K562 (cell line): ENCODE data around the gene TMED6.

Experiments used
- ATF2 ChIP-seq: sonication (generic); formaldehyde crosslinking; IDR thresholded peaks from 2 replicates; pipeline ENCODE4 v1.8.1; 2022; ENCODE audit warnings: missing genetic modification reagents
- BACH1 ChIP-seq: fragments of 200-800 bp; sonication (Bioruptor generic); IDR thresholded peaks from 2 replicates; pipeline ENCODE4 v1.6.1; 2016; ENCODE audit warnings: missing genetic modification characterization, missing compliant biosample characterization
- EZH2 ChIP-seq: IDR thresholded peaks from 2 replicates; pipeline ENCODE4 v1.6.1; 2012; ENCODE audit warnings: low read depth, mild to moderate bottlenecking, inconsistent platforms, low read length, borderline replicate concordance
- HDGF ChIP-seq: fragments of 450-650 bp; IDR thresholded peaks from 2 replicates; pipeline ENCODE4 v1.6.1; 2016
- RAD21 ChIP-seq, 2 experiments: fragments of 250-450 bp in 1 of 2; fragments of 450-650 bp in 1 of 2; sonication (Bioruptor Pico) in 1 of 2; formaldehyde crosslinking in 1 of 2; IDR thresholded peaks in 1 of 2; conservative IDR thresholded peaks in 1 of 2; 2 replicates each; pipeline versions ENCODE4 v1.4.0 to v1.8.0; 2020 to 2022; ENCODE audit warnings: mild to moderate bottlenecking in 2 of 2, moderate library complexity in 1 of 2
- SOX6 ChIP-seq: fragments of 450-650 bp; IDR thresholded peaks from 2 replicates; pipeline ENCODE4 v1.6.1; 2014; ENCODE audit warnings: mild to moderate bottlenecking
- TBP ChIP-seq: optimal IDR thresholded peaks from 2 replicates; pipeline ENCODE3; 2011; ENCODE audit warnings: low read depth, low read length, improper control_type of control experiment
- TCF7L2 ChIP-seq: fragments of 150-350 bp; IDR thresholded peaks from 2 replicates; pipeline ENCODE4 v1.6.1; 2016; ENCODE audit warnings: low read depth, mild to moderate bottlenecking, low read length, moderate library complexity
- YY1 ChIP-seq, 3 experiments: IDR thresholded peaks; 2 replicates each; pipeline ENCODE4 v1.6.1; 2011; ENCODE audit warnings: low read length in 2 of 3, mild to moderate bottlenecking in 2 of 3, moderate library complexity in 2 of 3, borderline replicate concordance in 1 of 3, control low read depth in 1 of 3, low read depth in 1 of 3; ENCODE audit not compliant: insufficient read depth in 3 of 3, insufficient replicate concordance in 2 of 3, control insufficient read depth in 1 of 3, insufficient read length in 1 of 3; ENCODE audit errors: extremely low read depth in 1 of 3
- ZEB2 ChIP-seq: fragments of 450-650 bp; IDR thresholded peaks from 2 replicates; pipeline ENCODE4 v1.6.1; 2016
- ZNF184 ChIP-seq: sonication (generic); formaldehyde crosslinking; IDR thresholded peaks from 2 replicates; pipeline ENCODE4 v1.5.0; 2020; ENCODE audit warnings: missing genetic modification reagents
- TF ChIP-seq, protein P1 (sequence below), 3 experiments: IDR thresholded peaks in 2 of 3; conservative IDR thresholded peaks in 1 of 3; 2 replicates each; pipeline ENCODE4 v1.5.1; 2011 to 2012; ENCODE audit warnings: low read length in 3 of 3, mild to moderate bottlenecking in 3 of 3, control low read depth in 2 of 3, improper control_type of control experiment in 1 of 3, inconsistent platforms in 1 of 3, low read depth in 1 of 3, mixed read lengths in 1 of 3, moderate library complexity in 1 of 3; ENCODE audit not compliant: insufficient read depth in 2 of 3

GRCh38 chr16:69368866-69369265 lies 17.3 kb upstream of the TMED6 start:
- no peak for TF ChIP-seq RAD21 (CRISPR knock-in tag; conservative IDR thresholded peaks at IDR 0.05 in 1 of 2, IDR thresholded peaks at IDR 0.05 in 1 of 2)
- TF ChIP-seq ZNF184 (CRISPR knock-in tag): no peak
- no peak for TF ChIP-seq TCF7L2
- TF ChIP-seq BACH1 (tag): no peak
- no peak for TF ChIP-seq EZH2
- TF ChIP-seq HDGF: no peak
- TF ChIP-seq SOX6: peak; percentile 22; the same call in 1 of the 2 replicates
- TF ChIP-seq, protein P1, sequence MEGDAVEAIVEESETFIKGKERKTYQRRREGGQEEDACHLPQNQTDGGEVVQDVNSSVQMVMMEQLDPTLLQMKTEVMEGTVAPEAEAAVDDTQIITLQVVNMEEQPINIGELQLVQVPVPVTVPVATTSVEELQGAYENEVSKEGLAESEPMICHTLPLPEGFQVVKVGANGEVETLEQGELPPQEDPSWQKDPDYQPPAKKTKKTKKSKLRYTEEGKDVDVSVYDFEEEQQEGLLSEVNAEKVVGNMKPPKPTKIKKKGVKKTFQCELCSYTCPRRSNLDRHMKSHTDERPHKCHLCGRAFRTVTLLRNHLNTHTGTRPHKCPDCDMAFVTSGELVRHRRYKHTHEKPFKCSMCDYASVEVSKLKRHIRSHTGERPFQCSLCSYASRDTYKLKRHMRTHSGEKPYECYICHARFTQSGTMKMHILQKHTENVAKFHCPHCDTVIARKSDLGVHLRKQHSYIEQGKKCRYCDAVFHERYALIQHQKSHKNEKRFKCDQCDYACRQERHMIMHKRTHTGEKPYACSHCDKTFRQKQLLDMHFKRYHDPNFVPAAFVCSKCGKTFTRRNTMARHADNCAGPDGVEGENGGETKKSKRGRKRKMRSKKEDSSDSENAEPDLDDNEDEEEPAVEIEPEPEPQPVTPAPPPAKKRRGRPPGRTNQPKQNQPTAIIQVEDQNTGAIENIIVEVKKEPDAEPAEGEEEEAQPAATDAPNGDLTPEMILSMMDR (IDR thresholded peaks at IDR 0.05 in 2 of 3, conservative IDR thresholded peaks at IDR 0.05 in 1 of 3; ENCODE audit: insufficient read depth in 2 of 3, low read depth in 1 of 3, low read length in 3 of 3): no peak
- no peak for TF ChIP-seq TBP
- TF ChIP-seq ZEB2: no peak
- no peak for TF ChIP-seq YY1 (IDR thresholded peaks at IDR 0.05; ENCODE audit: borderline replicate concordance in 1 of 3, control insufficient read depth in 1 of 3, extremely low read depth in 1 of 3, insufficient read depth in 3 of 3, insufficient read length in 1 of 3, insufficient replicate concordance in 2 of 3, low read depth in 1 of 3, low read length in 2 of 3)
- TF ChIP-seq ATF2 (CRISPR knock-in tag): no peak
